Kasumi-1 (cell line): ENCODE data around the gene CERS6.
"Not testable (repeated sequence)": the region's sequence is repeated elsewhere in the genome, so short reads cannot be mapped to it uniquely, and the experiment has no call there.

Source experiments
- DNase-seq, 2 experiments: peaks; one replicate each; lab custom pipeline; 2025; lab: John Stamatoyannopoulos, UW

The CERS6 gene

GRCh38 chr2:168468354-168468753, 12.3 kb downstream of the CERS6 start:
- no peak for DNase-seq

GRCh38 chr2:168469281-168469988, 13.4 kb downstream of the CERS6 start:
- peak; percentile 89 to 96 for DNase-seq

GRCh38 chr2:168470320-168471162, 14.5 kb downstream of the CERS6 start:
- no peak for DNase-seq

- no peak for DNase-seq
Measured at GRCh38 chr2:168471163-168471475, 15.0 kb downstream of the CERS6 start.

GRCh38 chr2:168475636-168476035, 19.6 kb downstream of the CERS6 start:
- no peak for DNase-seq

GRCh38 chr2:168478206-168478605, 22.1 kb downstream of the CERS6 start:
- DNase-seq = no peak

- DNase-seq = no peak
Measured at GRCh38 chr2:168480356-168480755, 24.3 kb downstream of the CERS6 start.

- DNase-seq = no peak
Measured at GRCh38 chr2:168480825-168481585, 24.9 kb downstream of the CERS6 start.

- no peak for DNase-seq
Measured at GRCh38 chr2:168482269-168482668, 26.2 kb downstream of the CERS6 start.

- no peak for DNase-seq
Measured at GRCh38 chr2:168482952-168483831, 27.1 kb downstream of the CERS6 start.

GRCh38 chr2:168486477-168486876, 30.4 kb downstream of the CERS6 start:
- no peak for DNase-seq

GRCh38 chr2:168490015-168490874, 34.2 kb downstream of the CERS6 start:
- DNase-seq = peak; percentile 94 to 98

- DNase-seq = peak; percentile 65 to 83
Measured at GRCh38 chr2:168490946-168491605, 35.0 kb downstream of the CERS6 start.

GRCh38 chr2:168491728-168492127, 35.7 kb downstream of the CERS6 start:
- not testable (repeated sequence) for DNase-seq

GRCh38 chr2:168493219-168493618, 37.1 kb downstream of the CERS6 start:
- DNase-seq = not testable (repeated sequence)

- DNase-seq = peak; percentile 83 to 85
Measured at GRCh38 chr2:168494190-168494711, 38.2 kb downstream of the CERS6 start.

- DNase-seq = no peak
Measured at GRCh38 chr2:168495524-168495923, 39.5 kb downstream of the CERS6 start.

GRCh38 chr2:168496906-168497305, 40.8 kb downstream of the CERS6 start:
- no peak for DNase-seq

GRCh38 chr2:168499500-168499899, 43.4 kb downstream of the CERS6 start:
- no peak for DNase-seq

- DNase-seq = no peak
Measured at GRCh38 chr2:168500516-168500915, 44.4 kb downstream of the CERS6 start.
